ENCODE results near the gene CCL22.

DNA sequence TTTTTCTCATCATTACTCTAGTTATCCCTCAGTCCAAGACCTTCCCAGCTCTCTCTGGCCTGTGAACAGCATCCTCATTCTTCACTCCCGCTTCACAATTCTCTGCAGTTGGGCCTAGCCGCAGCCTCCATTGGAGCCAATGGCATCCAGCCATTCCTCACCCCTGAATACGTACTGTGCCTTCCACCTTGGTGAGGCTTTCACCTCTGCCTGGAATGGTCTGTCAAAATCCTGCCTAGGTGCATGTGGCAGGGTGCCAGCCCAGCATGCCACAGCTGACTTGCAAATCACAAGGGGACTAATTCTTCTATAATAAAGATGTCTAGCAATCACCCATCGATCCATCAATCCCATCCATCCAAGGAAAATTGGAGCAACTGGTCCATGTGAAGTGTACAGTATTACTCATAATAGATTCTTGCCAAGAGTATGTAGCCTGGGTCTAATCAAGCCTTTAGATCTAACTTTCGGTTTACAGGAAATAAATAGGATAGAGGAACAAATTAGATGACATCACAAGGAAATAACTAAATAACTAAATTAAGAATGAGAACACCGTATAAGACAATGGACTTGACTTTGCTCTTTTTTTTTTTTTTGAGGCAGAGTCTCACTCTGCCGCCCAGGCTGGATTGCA lies 8.7 kb downstream of the CCL22 start:
- TF ChIP-seq POLR2A (IDR thresholded peaks at IDR 0.05): no peak
- TF ChIP-seq, protein P1, sequence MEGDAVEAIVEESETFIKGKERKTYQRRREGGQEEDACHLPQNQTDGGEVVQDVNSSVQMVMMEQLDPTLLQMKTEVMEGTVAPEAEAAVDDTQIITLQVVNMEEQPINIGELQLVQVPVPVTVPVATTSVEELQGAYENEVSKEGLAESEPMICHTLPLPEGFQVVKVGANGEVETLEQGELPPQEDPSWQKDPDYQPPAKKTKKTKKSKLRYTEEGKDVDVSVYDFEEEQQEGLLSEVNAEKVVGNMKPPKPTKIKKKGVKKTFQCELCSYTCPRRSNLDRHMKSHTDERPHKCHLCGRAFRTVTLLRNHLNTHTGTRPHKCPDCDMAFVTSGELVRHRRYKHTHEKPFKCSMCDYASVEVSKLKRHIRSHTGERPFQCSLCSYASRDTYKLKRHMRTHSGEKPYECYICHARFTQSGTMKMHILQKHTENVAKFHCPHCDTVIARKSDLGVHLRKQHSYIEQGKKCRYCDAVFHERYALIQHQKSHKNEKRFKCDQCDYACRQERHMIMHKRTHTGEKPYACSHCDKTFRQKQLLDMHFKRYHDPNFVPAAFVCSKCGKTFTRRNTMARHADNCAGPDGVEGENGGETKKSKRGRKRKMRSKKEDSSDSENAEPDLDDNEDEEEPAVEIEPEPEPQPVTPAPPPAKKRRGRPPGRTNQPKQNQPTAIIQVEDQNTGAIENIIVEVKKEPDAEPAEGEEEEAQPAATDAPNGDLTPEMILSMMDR (IDR thresholded peaks at IDR 0.05): no peak

Measured in adrenal gland (tissue), 5 donors.